Fibroblast of lung (primary cell): ENCODE data around the gene SPATA19. TPM values are rescaled to one million over a fixed set of nuclear protein-coding genes. Genes with fewer than 3 reads are reported as not detected.

Experiments
- DNase-seq, 2 donors: peaks; one replicate each; pipeline versions ENCODE4 v3.0.0 to v3.0.0-alpha.2; 2010; ENCODE audit warnings: low read depth in 2 of 2
- H2AFZ ChIP-seq: 2 replicates; pipeline ENCODE4 v1.5.1; 2012; ENCODE audit warnings: low read length, control low read depth, inconsistent platforms
- H3K27ac ChIP-seq: 2 replicates; pipeline ENCODE4 v1.5.1; 2011; ENCODE audit warnings: low read length, control low read depth; ENCODE audit not compliant: insufficient read depth
- H3K27me3 ChIP-seq: 2 replicates; pipeline ENCODE4 v1.5.1; 2011; ENCODE audit warnings: mild to moderate bottlenecking, low read length; ENCODE audit not compliant: control insufficient read depth, insufficient read depth
- H3K36me3 ChIP-seq: 2 replicates; pipeline ENCODE4 v1.5.1; 2011; ENCODE audit warnings: low read length; ENCODE audit not compliant: control insufficient read depth, insufficient read depth
- H3K4me1 ChIP-seq: 2 replicates; pipeline ENCODE4 v1.5.1; 2011; ENCODE audit warnings: low read length; ENCODE audit not compliant: control insufficient read depth, insufficient read depth; ENCODE audit errors: extremely low read depth
- H3K4me2 ChIP-seq: 2 replicates; pipeline ENCODE4 v1.5.1; 2011; ENCODE audit warnings: low read length, control low read depth; ENCODE audit not compliant: insufficient read depth; ENCODE audit errors: extremely low read depth
- H3K4me3 ChIP-seq, 4 experiments: fragments of 200-600 bp in 1 of 4; sonication (generic) in 1 of 4; replicated peaks in 1 of 4; 2 replicates each; pipeline ENCODE4 v1.5.1; 2011 to 2016; ENCODE audit warnings: low read length in 4 of 4, low read depth in 3 of 4, mild to moderate bottlenecking in 3 of 4, control low read depth in 2 of 4, inconsistent platforms in 1 of 4, mixed read lengths in 1 of 4; ENCODE audit not compliant: insufficient read depth in 1 of 4; ENCODE audit errors: control extremely low read depth in 1 of 4
- H3K79me2 ChIP-seq: 2 replicates; pipeline ENCODE4 v1.5.1; 2012; ENCODE audit warnings: mild to moderate bottlenecking, low read length, inconsistent platforms; ENCODE audit not compliant: control insufficient read depth, insufficient read depth
- H3K9ac ChIP-seq: 2 replicates; pipeline ENCODE4 v1.5.1; 2011; ENCODE audit warnings: mild to moderate bottlenecking, low read length, control low read depth; ENCODE audit not compliant: insufficient read depth
- H3K9me3 ChIP-seq: 2 replicates; pipeline ENCODE4 v1.5.1; 2012; ENCODE audit warnings: low read depth, low read length; ENCODE audit not compliant: control insufficient read depth, insufficient read depth
- H4K20me1 ChIP-seq: 2 replicates; pipeline ENCODE4 v1.5.1; 2011; ENCODE audit warnings: low read length; ENCODE audit not compliant: control insufficient read depth, insufficient read depth; ENCODE audit errors: extremely low read depth
- EZH2 ChIP-seq: IDR thresholded peaks from 2 replicates; pipeline ENCODE4 v1.5.1; 2012; ENCODE audit warnings: low read length, control low read depth, mild to moderate bottlenecking; ENCODE audit errors: missing control alignments
- polyA plus RNA-seq, 2 donors: library from polyadenylated mRNA; depleted of rRNA in 1 of 2; stranded (reverse) in 1 of 2; unstranded in 1 of 2; fragments of >200 nt; gene quantifications; 2 replicates each; pipeline ENCODE4 v1.2.1, GENCODE V29; 2011 to 2012; ENCODE audit warnings: missing spikeins in 1 of 2
- total RNA-seq: library from RNA; depleted of rRNA; stranded (reverse); fragments of >200 nt; gene quantifications from 2 replicates; pipeline ENCODE4 v1.2.1, GENCODE V29; 2014
- TF ChIP-seq, protein P1 (sequence below), 2 donors: IDR thresholded peaks in 1 of 2; conservative IDR thresholded peaks in 1 of 2; 1 replicate in 1 of 2; 2 replicates in 1 of 2; pipeline ENCODE4 v1.5.1; 2011 to 2012; ENCODE audit warnings: low read length in 2 of 2, control low read depth in 1 of 2, inconsistent platforms in 1 of 2, low read depth in 1 of 2, mild to moderate bottlenecking in 1 of 2

SPATA19 gene
- total and polyA plus RNA-seq, 2 donors (not counting 1 experiment from before 2014, with no cell fraction given): not detected

DNA sequence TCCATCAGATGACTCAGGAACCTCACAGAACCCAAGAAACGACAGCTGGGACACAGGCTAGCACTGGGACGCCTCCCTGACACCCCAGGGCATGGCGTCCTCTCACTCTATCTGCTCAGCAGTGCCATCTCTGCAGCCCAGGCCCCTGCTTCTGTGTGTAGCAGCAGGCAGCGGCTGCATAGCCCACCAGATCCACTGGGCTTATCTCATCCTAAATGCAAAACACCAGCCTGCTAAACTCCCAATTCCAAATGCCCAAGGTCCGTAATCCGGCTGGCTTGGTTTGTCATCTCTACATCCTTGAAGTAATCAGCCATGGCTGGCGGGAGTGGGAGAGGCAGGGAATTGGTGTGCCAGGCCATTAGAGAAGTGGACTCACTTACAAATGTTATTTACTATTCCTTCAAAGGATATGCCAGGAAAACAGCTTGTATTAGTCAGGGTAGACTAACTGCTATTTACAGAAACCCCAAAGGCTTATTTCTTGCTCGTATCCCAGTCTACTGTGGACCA lies 30.7 kb downstream of the SPATA19 start:
- TF ChIP-seq EZH2: no peak
- TF ChIP-seq, protein P1, sequence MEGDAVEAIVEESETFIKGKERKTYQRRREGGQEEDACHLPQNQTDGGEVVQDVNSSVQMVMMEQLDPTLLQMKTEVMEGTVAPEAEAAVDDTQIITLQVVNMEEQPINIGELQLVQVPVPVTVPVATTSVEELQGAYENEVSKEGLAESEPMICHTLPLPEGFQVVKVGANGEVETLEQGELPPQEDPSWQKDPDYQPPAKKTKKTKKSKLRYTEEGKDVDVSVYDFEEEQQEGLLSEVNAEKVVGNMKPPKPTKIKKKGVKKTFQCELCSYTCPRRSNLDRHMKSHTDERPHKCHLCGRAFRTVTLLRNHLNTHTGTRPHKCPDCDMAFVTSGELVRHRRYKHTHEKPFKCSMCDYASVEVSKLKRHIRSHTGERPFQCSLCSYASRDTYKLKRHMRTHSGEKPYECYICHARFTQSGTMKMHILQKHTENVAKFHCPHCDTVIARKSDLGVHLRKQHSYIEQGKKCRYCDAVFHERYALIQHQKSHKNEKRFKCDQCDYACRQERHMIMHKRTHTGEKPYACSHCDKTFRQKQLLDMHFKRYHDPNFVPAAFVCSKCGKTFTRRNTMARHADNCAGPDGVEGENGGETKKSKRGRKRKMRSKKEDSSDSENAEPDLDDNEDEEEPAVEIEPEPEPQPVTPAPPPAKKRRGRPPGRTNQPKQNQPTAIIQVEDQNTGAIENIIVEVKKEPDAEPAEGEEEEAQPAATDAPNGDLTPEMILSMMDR (conservative IDR thresholded peaks at IDR 0.05 in 1 of 2, IDR thresholded peaks at IDR 0.05 in 1 of 2; ENCODE audit: low read depth in 1 of 2, low read length in 2 of 2): no peak
- Histone ChIP-seq H4K20me1 (no peaks in the 10 kb centered on the region), H3K27ac (no peak overlapping the region), H3K4me1 (no peaks in the 10 kb centered on the region), H3K27me3 (no peaks in the 10 kb centered on the region), H3K4me3 (no peak overlapping the region), H3K36me3 (no peaks in the 10 kb centered on the region), H3K79me2 (no peaks in the 10 kb centered on the region), H2AFZ (no peak overlapping the region), H3K9ac (no peak overlapping the region), H3K9me3 (no peaks in the 10 kb centered on the region), H3K4me2 (no peak overlapping the region)
- no peak for DNase-seq

DNA sequence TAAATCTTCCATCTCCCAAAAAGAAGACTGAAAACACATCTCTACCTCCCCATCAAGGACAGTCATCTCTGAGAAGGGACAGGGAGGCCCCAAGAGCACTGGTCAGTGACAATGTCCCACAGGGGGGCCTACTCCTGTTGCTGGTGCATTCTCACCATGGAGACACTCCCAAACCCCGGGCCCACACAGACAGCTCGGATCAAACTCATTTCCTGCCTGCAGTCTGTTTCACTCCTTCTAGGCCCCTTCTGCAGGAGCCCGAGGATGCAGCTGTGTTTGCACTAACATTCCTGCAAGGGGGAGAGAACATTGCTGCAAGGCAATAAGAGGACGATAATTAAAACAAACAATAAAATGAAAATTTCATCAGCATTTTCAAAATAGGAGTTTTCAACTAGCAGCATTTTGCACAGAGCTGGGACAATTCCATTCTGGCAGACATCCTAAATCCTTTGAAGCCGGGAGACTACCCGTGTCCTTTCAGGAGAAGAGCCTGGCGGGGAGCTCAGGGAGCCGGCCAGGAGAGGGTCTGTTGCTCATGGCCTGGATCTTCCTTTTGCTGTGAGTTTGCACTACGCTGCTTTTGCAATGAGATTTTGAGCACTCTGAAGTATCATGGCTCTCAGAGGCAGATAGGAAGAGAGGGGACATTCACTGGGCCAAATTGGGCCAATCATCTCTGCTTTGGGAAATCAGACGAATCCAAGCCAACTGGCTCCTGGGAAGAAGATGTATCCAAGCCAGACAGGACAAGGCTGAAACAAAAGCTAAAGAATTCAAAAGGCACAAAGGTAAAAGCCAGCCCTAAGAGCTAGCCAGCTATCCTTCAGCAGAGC lies 33.2 kb downstream of the SPATA19 start:
- H3K36me3 ChIP-seq: no peaks in the 10 kb centered on the region
- no peak overlapping the region for H3K4me2 ChIP-seq
- H2AFZ ChIP-seq: no peak overlapping the region
- no peak overlapping the region for H3K4me3 ChIP-seq
- H3K9ac ChIP-seq: no peak overlapping the region
- no peak for DNase-seq
- no peaks in the 10 kb centered on the region for H3K9me3 ChIP-seq
- no peaks in the 10 kb centered on the region for H3K27me3 ChIP-seq
- no peaks in the 10 kb centered on the region for H3K79me2 ChIP-seq
- no peak overlapping the region for H3K27ac ChIP-seq
- H3K4me1 ChIP-seq: no peaks in the 10 kb centered on the region
- TF ChIP-seq EZH2: no peak
- TF ChIP-seq, protein P1 (conservative IDR thresholded peaks at IDR 0.05 in 1 of 2, IDR thresholded peaks at IDR 0.05 in 1 of 2; ENCODE audit: low read depth in 1 of 2, low read length in 2 of 2): no peak
- no peaks in the 10 kb centered on the region for H4K20me1 ChIP-seq

DNA sequence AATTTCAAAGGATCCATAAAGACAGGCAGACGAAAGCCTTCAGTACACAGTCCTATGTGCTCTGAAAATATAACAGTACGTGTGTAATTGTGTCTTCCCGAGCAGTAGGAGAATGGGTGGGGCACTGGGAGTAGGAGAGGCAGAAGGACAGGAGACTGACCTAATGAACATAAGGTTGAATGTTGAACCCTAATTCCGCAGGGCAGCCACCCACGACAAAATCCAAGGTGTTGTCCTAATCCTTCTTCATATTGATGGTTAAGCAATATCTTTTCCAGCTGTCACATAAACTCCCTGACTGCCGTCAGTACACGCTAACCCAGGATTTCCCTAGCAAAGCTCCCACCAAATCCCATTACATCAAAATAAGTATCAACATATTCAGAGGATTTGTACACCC lies 34.5 kb downstream of the SPATA19 start:
- Histone ChIP-seq H3K79me2 (no peaks in the 10 kb centered on the region), H3K36me3 (no peaks in the 10 kb centered on the region), H3K4me1 (no peaks in the 10 kb centered on the region), H3K9me3 (no peaks in the 10 kb centered on the region), H3K9ac (no peak overlapping the region), H3K4me3 (no peak overlapping the region), H4K20me1 (no peaks in the 10 kb centered on the region), H3K4me2 (no peak overlapping the region), H3K27ac (no peak overlapping the region), H3K27me3 (no peaks in the 10 kb centered on the region), H2AFZ (no peak overlapping the region)
- TF ChIP-seq EZH2: no peak
- TF ChIP-seq, protein P1 (conservative IDR thresholded peaks at IDR 0.05 in 1 of 2, IDR thresholded peaks at IDR 0.05 in 1 of 2; ENCODE audit: low read depth in 1 of 2, low read length in 2 of 2): no peak
- no peak for DNase-seq
